HT1080 (cell line): ENCODE measurements around the gene MCOLN1. TPM values are rescaled to one million over a fixed set of nuclear protein-coding genes. Genes with fewer than 3 reads are reported as not detected.
"Not testable (repeated sequence)": the region's sequence is repeated elsewhere in the genome, so short reads cannot be mapped to it uniquely, and the experiment has no call there.

Experiments
- DNase-seq: peaks from one replicate; pipeline ENCODE4 v3.0.0-alpha.2; 2015; ENCODE audit warnings: low read depth
- small RNA-seq: library from RNA; depleted of rRNA; stranded (forward); fragments of <200 nt; gene quantifications from one replicate; pipeline ENCODE3, GENCODE V24; 2014
- total RNA-seq: library from RNA; depleted of rRNA; stranded (reverse); fragments of >200 nt; shearing (Covaris generic); gene quantifications from 2 replicates; pipeline ENCODE4 v1.2.3, GENCODE V29; 2014; rRNA removed

The MCOLN1 gene
- total RNA-seq, 1 experiment from 2014 or later = 5.2 TPM

- no peak for DNase-seq
These were observed 42.9 kb downstream of the MCOLN1 start for GRCh38 chr19:7565332-7565731.

- no peak for DNase-seq
These were observed 48.3 kb downstream of the MCOLN1 start for GRCh38 chr19:7570761-7571160.

DNA sequence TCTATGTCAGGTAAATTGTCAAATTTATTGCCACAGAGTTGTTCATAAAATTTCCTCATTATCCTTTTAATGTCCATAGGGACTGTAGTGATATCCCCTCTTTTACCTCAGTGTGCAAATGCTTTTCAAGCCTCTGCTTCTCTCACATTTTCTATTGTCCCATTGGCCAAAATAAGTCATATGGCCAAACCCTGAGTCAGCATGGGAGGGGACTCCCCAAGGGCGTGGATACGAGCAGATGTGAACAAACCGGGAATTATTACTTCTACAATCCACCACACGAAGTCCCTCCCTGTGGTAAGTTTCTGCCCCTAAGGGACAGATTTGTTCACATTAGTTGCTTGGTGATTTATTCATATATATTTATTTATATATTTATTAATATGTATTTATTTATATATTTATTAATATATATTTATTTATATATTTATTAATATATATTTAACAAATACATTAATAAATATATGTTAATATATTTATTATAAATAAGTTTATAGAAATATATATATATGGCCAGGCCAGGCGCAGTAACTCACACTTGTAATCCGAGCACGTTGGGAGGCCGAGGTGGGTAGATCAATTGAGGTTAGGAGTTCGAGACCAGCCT lies 53.1 kb downstream of the MCOLN1 start:
- peak; percentile 33 for DNase-seq

GRCh38 chr19:7577422-7577821 lies 55.0 kb downstream of the MCOLN1 start:
- DNase-seq = not testable (repeated sequence)

- no peak for DNase-seq
These were observed 55.7 kb downstream of the MCOLN1 start for GRCh38 chr19:7578127-7578526.

DNA sequence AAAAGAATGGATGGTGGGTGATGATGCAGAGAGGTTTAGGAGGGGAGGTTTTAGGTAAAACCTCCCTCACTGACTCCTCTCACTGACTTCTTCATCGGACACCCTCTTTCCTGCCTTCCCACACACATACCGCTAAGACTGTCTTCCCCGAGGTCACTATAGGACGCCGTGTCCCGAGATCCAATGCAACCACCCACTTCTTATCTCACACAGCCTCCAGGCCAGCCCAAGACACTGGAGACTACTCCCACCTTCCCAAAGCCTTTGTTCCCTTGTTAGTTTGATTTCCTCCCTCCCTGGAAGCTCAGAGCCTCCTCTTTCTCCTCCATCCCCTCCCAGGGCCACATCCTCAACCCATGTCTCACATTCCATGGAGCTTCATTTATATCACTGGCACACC lies 56.8 kb downstream of the MCOLN1 start:
- no peak for DNase-seq

- DNase-seq = no peak
These were observed 60.0 kb downstream of the MCOLN1 start for GRCh38 chr19:7582446-7582845.

Small RNA genes lying within 50 kb of the gene (small RNA-seq; reads per million reads assigned to genes)
- gene AC008878.2 = not detected

Other genes starting within 250 kb of the MCOLN1 start
- gene INSR, start 228.2 kb upstream of the MCOLN1 start, total RNA-seq = 0.11 and 0.50 TPM in 2 replicates
- 20.5 and 20.7 TPM in 2 replicates for gene ARHGEF18, start 173.7 kb upstream of the MCOLN1 start, total RNA-seq
- gene PEX11G, start 33.6 kb upstream of the MCOLN1 start, total RNA-seq = not detected in 2 replicates
- 25.2 and 29.8 TPM in 2 replicates for gene ZNF358, start 6.5 kb upstream of the MCOLN1 start, total RNA-seq
- gene PNPLA6, start 13.1 kb downstream of the MCOLN1 start, total RNA-seq = 51.1 and 55.4 TPM in 2 replicates
- not detected in 2 replicates for gene CAMSAP3, start 73.2 kb downstream of the MCOLN1 start, total RNA-seq
- 58.0 and 68.8 TPM in 2 replicates for gene XAB2, start 106.9 kb downstream of the MCOLN1 start, total RNA-seq
- 18.5 and 52.8 TPM in 2 replicates for gene PET100, start 107.2 kb downstream of the MCOLN1 start, total RNA-seq
- not detected in 2 replicates for gene PCP2, start 111.1 kb downstream of the MCOLN1 start, total RNA-seq
- 1.1 TPM in 1 of 2 replicates, not detected in the other for gene STXBP2, start 114.5 kb downstream of the MCOLN1 start, total RNA-seq
- gene RETN, start 146.4 kb downstream of the MCOLN1 start, total RNA-seq = not detected in 2 replicates
- gene MCEMP1, start 154.5 kb downstream of the MCOLN1 start, total RNA-seq = not detected in 2 replicates
- gene TRAPPC5, start 158.2 kb downstream of the MCOLN1 start, total RNA-seq = 62.3 and 98.6 TPM in 2 replicates
- not detected in 2 replicates for gene FCER2, start 179.5 kb downstream of the MCOLN1 start, total RNA-seq
- gene CLEC4G, start 209.5 kb downstream of the MCOLN1 start, total RNA-seq = not detected in 2 replicates
- not detected in 2 replicates for gene CD209, start 224.9 kb downstream of the MCOLN1 start, total RNA-seq
- not detected in 2 replicates for gene CLEC4M, start 240.6 kb downstream of the MCOLN1 start, total RNA-seq